Measurements from ENCODE around the gene KRTAP19-7.

DNA sequence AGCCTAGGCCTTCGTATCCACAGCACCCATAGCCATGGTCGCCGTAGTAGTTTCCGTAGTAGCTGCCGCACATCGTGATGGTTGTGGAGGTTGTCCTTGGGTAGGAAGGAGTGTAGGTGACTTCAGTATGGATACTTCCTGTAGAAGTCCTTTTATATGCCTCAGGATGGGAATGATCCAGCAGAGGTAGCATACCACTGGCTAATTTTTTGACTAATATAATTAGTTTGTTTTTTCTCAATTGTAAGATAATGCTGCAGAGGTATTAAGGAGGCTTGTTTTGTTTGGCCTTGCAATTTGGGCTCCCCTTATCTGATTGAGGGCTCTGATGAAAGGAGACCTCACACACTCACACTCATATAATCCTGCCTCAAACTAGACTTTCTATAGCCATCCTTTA lies 37.7 kb upstream of the KRTAP19-7 start, which contains the start of gene KRTAP6-2:
- TF ChIP-seq CTCF (IDR thresholded peaks at IDR 0.05 in 2 of 3, conservative IDR thresholded peaks at IDR 0.05 in 1 of 3; ENCODE audit: borderline replicate concordance in 1 of 3, insufficient read depth in 1 of 3, low read depth in 2 of 3, low read length in 2 of 3) (no peak), POLR2A (IDR thresholded peaks at IDR 0.05; ENCODE audit: borderline replicate concordance, extremely low read depth, insufficient read depth, insufficient read length) (no peak), TCF7L2 (IDR thresholded peaks at IDR 0.05; ENCODE audit: borderline replicate concordance, extremely low read depth, insufficient read depth, insufficient read length) (no peak), EZH2 (IDR thresholded peaks at IDR 0.05) (no peak), POLR2AphosphoS5 (IDR thresholded peaks at IDR 0.05; ENCODE audit: low read depth, low read length) (no peak), CEBPB (IDR thresholded peaks at IDR 0.05; ENCODE audit: low read depth) (no peak), RAD21 (IDR thresholded peaks at IDR 0.05; ENCODE audit: low read depth) (no peak), SIN3A (IDR thresholded peaks at IDR 0.05; ENCODE audit: low read depth) (no peak), MAX (IDR thresholded peaks at IDR 0.05) (no peak), FOSL1 (IDR thresholded peaks at IDR 0.05; ENCODE audit: low read depth) (no peak)

Measured in HCT116 (cell line).